SK-N-SH (cell line): ENCODE measurements around the gene TCEA2. TPM values are rescaled to one million over a fixed set of nuclear protein-coding genes. Genes with fewer than 3 reads are reported as not detected.

Source experiments
- CTCF ChIA-PET: fragments of 300-600, 350-600 bp; formaldehyde crosslinking; extraction: SDS; loops from one replicate; lab custom pipeline; 2021; lab: Yijun Ruan, JAX
- POLR2A ChIA-PET: fragments of 350-600 bp; sonication (Branson Sonifier 250); formaldehyde crosslinking; extraction: SDS; loops from one replicate; lab custom pipeline; 2020; ENCODE audit warnings: antibody characterized with exemption, inconsistent platforms; lab: Yijun Ruan, JAX
- DNase-seq: peaks from one replicate; pipeline ENCODE4 v3.0.0; 2012
- H2AFZ ChIP-seq: fragments of 200-600 bp; sonication (generic); 2 replicates; pipeline ENCODE4 v1.8.1; 2016; ENCODE audit warnings: antibody characterized with exemption, mild to moderate bottlenecking, low read depth
- H3F3A ChIP-seq: fragments of 200-600 bp; sonication (generic); replicated peaks from 2 replicates; pipeline ENCODE3; 2016; ENCODE audit warnings: antibody characterized with exemption, mild to moderate bottlenecking; ENCODE audit not compliant: insufficient read depth
- H3K27ac ChIP-seq, 2 experiments: fragments of 200-500 bp in 1 of 2; fragments of 200-600 bp in 1 of 2; sonication (Bioruptor generic) in 1 of 2; sonication (generic), shearing (Covaris generic) in 1 of 2; 2 replicates each; pipeline versions ENCODE4 v1.5.1 to v1.6.1; 2014 to 2016; ENCODE audit warnings: low read depth in 2 of 2, inconsistent platforms in 1 of 2, low read length in 1 of 2, mild to moderate bottlenecking in 1 of 2, mixed read lengths in 1 of 2
- H3K27me3 ChIP-seq: fragments of 200-600 bp; sonication (generic), shearing (Covaris generic); 2 replicates; pipeline ENCODE4 v1.6.1; 2016; ENCODE audit warnings: mixed run types; ENCODE audit not compliant: insufficient read depth
- H3K36me3 ChIP-seq, 2 experiments: fragments of 200-500 bp in 1 of 2; fragments of 200-600 bp in 1 of 2; sonication (Bioruptor generic) in 1 of 2; sonication (generic) in 1 of 2; replicated peaks in 1 of 2; 2 replicates each; pipeline versions ENCODE3 to v1.5.1; 2014 to 2016; ENCODE audit warnings: low read length in 1 of 2, mild to moderate bottlenecking in 1 of 2; ENCODE audit not compliant: insufficient read depth in 2 of 2, control insufficient read depth in 1 of 2
- H3K4me1 ChIP-seq, 2 experiments: fragments of 200-500 bp in 1 of 2; fragments of 200-600 bp in 1 of 2; sonication (Bioruptor generic) in 1 of 2; sonication (generic), shearing (Covaris generic) in 1 of 2; 2 replicates each; pipeline versions ENCODE4 v1.5.1 to v1.6.1; 2014 to 2016; ENCODE audit warnings: low read depth in 1 of 2, low read length in 1 of 2, mixed run types in 1 of 2; ENCODE audit not compliant: insufficient read depth in 2 of 2, control insufficient read depth in 1 of 2
- H3K4me2 ChIP-seq: fragments of 200-600 bp; sonication (generic), shearing (Covaris generic); 2 replicates; pipeline ENCODE4 v1.6.1; 2017; ENCODE audit warnings: mixed run types
- H3K4me3 ChIP-seq, 2 experiments: fragments of 200-500 bp in 1 of 2; fragments of 200-600 bp in 1 of 2; sonication (Bioruptor generic) in 1 of 2; sonication (generic), shearing (Covaris generic) in 1 of 2; 2 replicates each; pipeline versions ENCODE4 v1.5.1 to v1.8.1; 2014 to 2016; ENCODE audit warnings: low read depth in 2 of 2, inconsistent platforms in 1 of 2, low read length in 1 of 2, mild to moderate bottlenecking in 1 of 2, mixed read lengths in 1 of 2, moderate library complexity in 1 of 2
- H3K79me2 ChIP-seq: fragments of 200-600 bp; sonication (generic); 2 replicates; pipeline ENCODE4 v1.8.1; 2017; ENCODE audit warnings: mild to moderate bottlenecking; ENCODE audit not compliant: insufficient read depth
- H3K9ac ChIP-seq: fragments of 200-600 bp; sonication (generic); 2 replicates; pipeline ENCODE4 v1.6.1; 2017; ENCODE audit warnings: mixed run types
- H3K9me2 ChIP-seq: fragments of 200-600 bp; sonication (generic); 2 replicates; pipeline ENCODE4 v1.6.1; 2017; ENCODE audit warnings: mixed run types
- H3K9me3 ChIP-seq: fragments of 200-600 bp; sonication (generic); 2 replicates; pipeline ENCODE4 v1.6.1; 2017; ENCODE audit warnings: mixed run types, mild to moderate bottlenecking, moderate library complexity
- H4K20me1 ChIP-seq: fragments of 200-600 bp; sonication (generic); 2 replicates; pipeline ENCODE4 v1.6.1; 2017; ENCODE audit warnings: mild to moderate bottlenecking, mixed run types; ENCODE audit not compliant: insufficient read depth
- CHD2 ChIP-seq: fragments of 150-350 bp; IDR thresholded peaks from 2 replicates; pipeline ENCODE4 v1.6.1; 2018; ENCODE audit warnings: low read length; ENCODE audit not compliant: partially characterized antibody
- ELF1 ChIP-seq: IDR thresholded peaks from 2 replicates; pipeline ENCODE4 v1.4.0; 2012
- EP300 ChIP-seq, 2 experiments: IDR thresholded peaks; 2 replicates each; pipeline versions ENCODE4 v1.4.0 to v1.6.1; 2012; ENCODE audit warnings: borderline replicate concordance in 1 of 2, low read depth in 1 of 2, low read length in 1 of 2
- EZH2phosphoT487 ChIP-seq: fragments of 200-600 bp; sonication (generic); IDR thresholded peaks from 2 replicates; pipeline ENCODE4 v1.6.1; 2017; ENCODE audit warnings: low read depth, mixed run types, mild to moderate bottlenecking, antibody characterized with exemption, moderate library complexity, borderline replicate concordance
- FOXJ3 ChIP-seq: sonication (generic); formaldehyde crosslinking; IDR thresholded peaks from 2 replicates; pipeline ENCODE4 v1.5.1; 2020; ENCODE audit warnings: mild to moderate bottlenecking, missing genetic modification reagents
- FOXM1 ChIP-seq: IDR thresholded peaks from 2 replicates; pipeline ENCODE4 v1.4.0; 2012; ENCODE audit warnings: low read depth, mild to moderate bottlenecking
- GABPA ChIP-seq: IDR thresholded peaks from 2 replicates; pipeline ENCODE4 v1.4.0; 2012; ENCODE audit warnings: low read depth, mild to moderate bottlenecking
- GATA2 ChIP-seq: sonication (generic); formaldehyde crosslinking; IDR thresholded peaks from 2 replicates; pipeline ENCODE4 v1.5.0; 2020; ENCODE audit warnings: mild to moderate bottlenecking, missing genetic modification reagents
- JUND ChIP-seq: IDR thresholded peaks from 2 replicates; pipeline ENCODE4 v1.4.0; 2012
- MEF2A ChIP-seq: IDR thresholded peaks from 2 replicates; pipeline ENCODE4 v1.4.0; 2012; ENCODE audit warnings: low read depth, borderline replicate concordance
- NFIC ChIP-seq: IDR thresholded peaks from 2 replicates; pipeline ENCODE4 v1.4.0; 2012; ENCODE audit warnings: borderline replicate concordance
- NRF1 ChIP-seq: IDR thresholded peaks from 2 replicates; pipeline ENCODE4 v1.6.1; 2012; ENCODE audit warnings: low read depth, mild to moderate bottlenecking, low read length
- POLR2AphosphoS5 ChIP-seq: IDR thresholded peaks from 2 replicates; pipeline ENCODE4 v1.6.1; 2012; ENCODE audit warnings: low read depth, low read length
- RAD21 ChIP-seq: IDR thresholded peaks from 2 replicates; pipeline ENCODE4 v1.6.1; 2012; ENCODE audit warnings: mild to moderate bottlenecking, low read length
- RCOR1 ChIP-seq: fragments of 150-350 bp; IDR thresholded peaks from 2 replicates; pipeline ENCODE4 v1.6.1; 2017; ENCODE audit warnings: antibody characterized with exemption, low read length
- RXRA ChIP-seq: IDR thresholded peaks from 2 replicates; pipeline ENCODE4 v1.4.0; 2012; ENCODE audit warnings: low read depth, mild to moderate bottlenecking, borderline replicate concordance
- SIN3A ChIP-seq: IDR thresholded peaks from 2 replicates; pipeline ENCODE4 v1.6.1; 2012; ENCODE audit warnings: low read depth, mild to moderate bottlenecking, low read length, moderate library complexity, borderline replicate concordance
- TAF1 ChIP-seq: IDR thresholded peaks from 2 replicates; pipeline ENCODE4 v1.6.1; 2012; ENCODE audit warnings: low read depth, mild to moderate bottlenecking, low read length, moderate library complexity, borderline replicate concordance
- YY1 ChIP-seq: IDR thresholded peaks from 2 replicates; pipeline ENCODE4 v1.4.0; 2012; ENCODE audit warnings: low read depth, mild to moderate bottlenecking
- WGBS: methylation state at CpG from one replicate; pipeline ENCODE4 v1.1.6; 2017; ENCODE audit warnings: low lambda C conversion rate; 5-methylcytosine and 5-hydroxymethylcytosine counted together
- polyA plus RNA-seq, 3 experiments: library from polyadenylated mRNA; depleted of rRNA; stranded (reverse); fragments of >200 nt; gene quantifications; 2 replicates each; pipeline ENCODE4 v1.2.3, GENCODE V29; 2012
- TF ChIP-seq, protein P1 (sequence below): fragments of 150-350 bp; IDR thresholded peaks from 2 replicates; pipeline ENCODE4 v1.6.1; 2017; ENCODE audit warnings: antibody characterized with exemption, low read length, low read depth, borderline replicate concordance
- TF ChIP-seq, protein P2 (sequence below): IDR thresholded peaks from 2 replicates; pipeline ENCODE4 v1.4.0; 2012; ENCODE audit warnings: low read depth, borderline replicate concordance
- TF ChIP-seq, protein P3 (sequence below): IDR thresholded peaks from 2 replicates; pipeline ENCODE4 v1.4.0; 2012; ENCODE audit warnings: low read depth, borderline replicate concordance
- TF ChIP-seq, protein P4 (sequence below): fragments of 200-600 bp; sonication (generic); IDR thresholded peaks from 2 replicates; pipeline ENCODE4 v1.6.1; 2017; ENCODE audit warnings: antibody characterized with exemption, mild to moderate bottlenecking, moderate library complexity

The TCEA2 gene
- polyA plus RNA-seq, 1 of the 3 experiments (the other 2 are of a cell fraction), result 98.9 TPM

DNA sequence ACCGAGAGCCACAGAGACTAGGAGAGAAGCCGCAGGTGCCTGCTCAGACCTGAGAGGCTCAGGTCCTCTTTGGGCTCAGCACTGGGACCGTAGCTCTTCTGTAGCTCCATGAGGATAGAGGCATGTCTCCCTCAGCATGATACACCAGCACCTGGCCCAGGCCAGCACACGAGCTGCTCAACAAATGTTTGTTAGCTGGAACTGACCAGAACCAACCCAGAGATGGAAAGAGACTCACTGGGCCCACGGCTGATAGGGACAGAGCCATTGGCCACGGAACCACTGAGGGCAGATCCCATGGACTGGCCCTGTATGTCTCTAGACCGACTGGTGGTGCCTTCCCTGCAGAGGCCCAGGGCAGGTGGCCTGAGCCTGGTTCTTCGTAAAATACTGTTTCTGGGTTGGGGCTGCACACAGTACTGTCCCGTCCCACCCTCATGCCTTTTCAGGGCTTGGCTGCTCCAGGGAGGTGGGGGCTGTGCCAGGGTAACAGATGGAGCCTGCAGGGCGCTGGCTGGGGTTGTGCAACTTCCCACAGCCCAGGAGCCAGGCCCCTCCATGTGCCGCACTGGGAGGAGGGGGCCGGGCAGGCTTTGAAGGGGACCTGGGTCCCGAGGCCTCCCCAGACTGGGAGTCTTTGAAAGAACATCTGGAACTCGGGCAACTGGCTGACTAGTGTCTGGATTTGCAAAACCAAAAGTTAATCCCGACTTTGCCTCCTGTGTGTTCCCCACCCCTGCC is 21.8 kb upstream of the TCEA2 start (continued):
- no peak for TF ChIP-seq MEF2A
- no peak for TF ChIP-seq FOXM1
- TF ChIP-seq NFIC, result no peak
- TF ChIP-seq FOXJ3 (CRISPR knock-in tag), result no peak
- TF ChIP-seq, protein P1, sequence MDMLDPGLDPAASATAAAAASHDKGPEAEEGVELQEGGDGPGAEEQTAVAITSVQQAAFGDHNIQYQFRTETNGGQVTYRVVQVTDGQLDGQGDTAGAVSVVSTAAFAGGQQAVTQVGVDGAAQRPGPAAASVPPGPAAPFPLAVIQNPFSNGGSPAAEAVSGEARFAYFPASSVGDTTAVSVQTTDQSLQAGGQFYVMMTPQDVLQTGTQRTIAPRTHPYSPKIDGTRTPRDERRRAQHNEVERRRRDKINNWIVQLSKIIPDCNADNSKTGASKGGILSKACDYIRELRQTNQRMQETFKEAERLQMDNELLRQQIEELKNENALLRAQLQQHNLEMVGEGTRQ, result no peak
- no peak for TF ChIP-seq ELF1
- no peak for TF ChIP-seq POLR2AphosphoS5
- no peak for TF ChIP-seq YY1
- no peak for TF ChIP-seq JUND
- no peak for TF ChIP-seq CHD2
- TF ChIP-seq NRF1, result no peak

DNA sequence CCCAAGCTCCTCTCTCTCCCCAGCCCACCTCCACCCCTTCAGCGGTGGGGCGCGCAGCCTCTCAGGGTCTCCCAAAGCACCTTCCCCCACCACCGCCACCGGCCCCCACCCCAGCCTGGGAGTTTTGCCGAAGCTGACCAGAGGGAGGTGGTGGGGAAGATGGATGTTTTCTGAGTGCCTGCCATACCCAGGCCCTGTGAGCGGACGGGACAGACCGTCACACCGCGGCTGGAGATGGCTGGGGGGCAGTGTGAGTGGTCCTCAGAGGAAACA is 21.3 kb upstream of the TCEA2 start:
- Histone ChIP-seq H4K20me1 (0 out of 2 replicates have a peak, but pooled peaks cover 4% of the 10 kb centered on the region), H3K9me2 (no peaks in the 10 kb centered on the region), H3K79me2 (no peaks in the 10 kb centered on the region), H3K27me3 (peaks cover 9% of the 10 kb centered on the region), H3K4me2 (no peak overlapping the region), H2AFZ (no peak overlapping the region), H3F3A (peaks cover 10% of the 10 kb centered on the region), H3K4me1 (peaks cover 0 to 13% of the 10 kb centered on the region in 2 experiments; a peak in 1 of 4 replicates), H3K36me3 (no peaks in the 10 kb centered on the region), H3K27ac (no peak overlapping the region)
- no peak for DNase-seq
- 58% methylated on average over 11 of the region's 11 CpGs for WGBS
- no peak for TF ChIP-seq NFIC
- TF ChIP-seq, protein P2, sequence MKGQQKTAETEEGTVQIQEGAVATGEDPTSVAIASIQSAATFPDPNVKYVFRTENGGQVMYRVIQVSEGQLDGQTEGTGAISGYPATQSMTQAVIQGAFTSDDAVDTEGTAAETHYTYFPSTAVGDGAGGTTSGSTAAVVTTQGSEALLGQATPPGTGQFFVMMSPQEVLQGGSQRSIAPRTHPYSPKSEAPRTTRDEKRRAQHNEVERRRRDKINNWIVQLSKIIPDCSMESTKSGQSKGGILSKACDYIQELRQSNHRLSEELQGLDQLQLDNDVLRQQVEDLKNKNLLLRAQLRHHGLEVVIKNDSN, result no peak
- no peak for TF ChIP-seq TAF1
- no peak for TF ChIP-seq MEF2A
- TF ChIP-seq FOXM1, result no peak
- no peak for TF ChIP-seq FOXJ3 (CRISPR knock-in tag)
- TF ChIP-seq GABPA, result no peak
- TF ChIP-seq, protein P3, sequence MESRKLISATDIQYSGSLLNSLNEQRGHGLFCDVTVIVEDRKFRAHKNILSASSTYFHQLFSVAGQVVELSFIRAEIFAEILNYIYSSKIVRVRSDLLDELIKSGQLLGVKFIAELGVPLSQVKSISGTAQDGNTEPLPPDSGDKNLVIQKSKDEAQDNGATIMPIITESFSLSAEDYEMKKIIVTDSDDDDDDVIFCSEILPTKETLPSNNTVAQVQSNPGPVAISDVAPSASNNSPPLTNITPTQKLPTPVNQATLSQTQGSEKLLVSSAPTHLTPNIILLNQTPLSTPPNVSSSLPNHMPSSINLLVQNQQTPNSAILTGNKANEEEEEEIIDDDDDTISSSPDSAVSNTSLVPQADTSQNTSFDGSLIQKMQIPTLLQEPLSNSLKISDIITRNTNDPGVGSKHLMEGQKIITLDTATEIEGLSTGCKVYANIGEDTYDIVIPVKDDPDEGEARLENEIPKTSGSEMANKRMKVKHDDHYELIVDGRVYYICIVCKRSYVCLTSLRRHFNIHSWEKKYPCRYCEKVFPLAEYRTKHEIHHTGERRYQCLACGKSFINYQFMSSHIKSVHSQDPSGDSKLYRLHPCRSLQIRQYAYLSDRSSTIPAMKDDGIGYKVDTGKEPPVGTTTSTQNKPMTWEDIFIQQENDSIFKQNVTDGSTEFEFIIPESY, result no peak
- TF ChIP-seq ELF1, result no peak
- no peak for TF ChIP-seq GATA2 (CRISPR knock-in tag)
- TF ChIP-seq RCOR1, result no peak
- no peak for TF ChIP-seq EP300 (IDR thresholded peaks at IDR 0.05; ENCODE audit: borderline replicate concordance in 1 of 2, low read depth in 1 of 2, low read length in 1 of 2)
- TF ChIP-seq RAD21, result no peak
- no peak for TF ChIP-seq EZH2phosphoT487
- TF ChIP-seq, protein P4, sequence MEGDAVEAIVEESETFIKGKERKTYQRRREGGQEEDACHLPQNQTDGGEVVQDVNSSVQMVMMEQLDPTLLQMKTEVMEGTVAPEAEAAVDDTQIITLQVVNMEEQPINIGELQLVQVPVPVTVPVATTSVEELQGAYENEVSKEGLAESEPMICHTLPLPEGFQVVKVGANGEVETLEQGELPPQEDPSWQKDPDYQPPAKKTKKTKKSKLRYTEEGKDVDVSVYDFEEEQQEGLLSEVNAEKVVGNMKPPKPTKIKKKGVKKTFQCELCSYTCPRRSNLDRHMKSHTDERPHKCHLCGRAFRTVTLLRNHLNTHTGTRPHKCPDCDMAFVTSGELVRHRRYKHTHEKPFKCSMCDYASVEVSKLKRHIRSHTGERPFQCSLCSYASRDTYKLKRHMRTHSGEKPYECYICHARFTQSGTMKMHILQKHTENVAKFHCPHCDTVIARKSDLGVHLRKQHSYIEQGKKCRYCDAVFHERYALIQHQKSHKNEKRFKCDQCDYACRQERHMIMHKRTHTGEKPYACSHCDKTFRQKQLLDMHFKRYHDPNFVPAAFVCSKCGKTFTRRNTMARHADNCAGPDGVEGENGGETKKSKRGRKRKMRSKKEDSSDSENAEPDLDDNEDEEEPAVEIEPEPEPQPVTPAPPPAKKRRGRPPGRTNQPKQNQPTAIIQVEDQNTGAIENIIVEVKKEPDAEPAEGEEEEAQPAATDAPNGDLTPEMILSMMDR, result no peak
- TF ChIP-seq YY1, result no peak
- TF ChIP-seq SIN3A, result no peak
- TF ChIP-seq RXRA, result no peak
- TF ChIP-seq, all 33 proteins: peak for 0
- H3K9ac ChIP-seq, result no peak overlapping the region
- H3K9me3 ChIP-seq, result no peaks in the 10 kb centered on the region
- CTCF ChIA-PET, result interaction anchor here (0.9 to 7.7 kb wide), 6 partner anchors 12 to 503 kb away, joined by 3 to 61 read pairs (median 8); partner anchors contain the start of gene LKAAEAR1
- H3K4me3 ChIP-seq, result no peak overlapping the region
- POLR2A ChIA-PET, result no interaction called here
